ENCODE data around the gene CDKN2D.

CDKN2D gene

GRCh38 chr19:10568826-10569651 lies at the start of gene CDKN2D:
TSS of gene CDKN2D (minus strand) at chr19:10568979. CDS start at chr19:10568653, 326 bp downstream.
- DNase-seq: peak; percentile 99 to 100

- DNase-seq: no peak
Measured at GRCh38 chr19:10617409-10618121, 48.8 kb upstream of the CDKN2D start.

- no peak for DNase-seq
Measured at GRCh38 chr19:10615429-10616023, 46.7 kb upstream of the CDKN2D start.

GRCh38 chr19:10612499-10613119 lies 43.8 kb upstream of the CDKN2D start:
- no peak for DNase-seq

GRCh38 chr19:10611907-10612306 lies 43.1 kb upstream of the CDKN2D start:
- peak in 1 of 2 experiments; percentile 51 for DNase-seq

- no peak for DNase-seq
Measured at GRCh38 chr19:10604460-10604980, 35.7 kb upstream of the CDKN2D start.

- DNase-seq: no peak
Measured at GRCh38 chr19:10603873-10604459, 35.2 kb upstream of the CDKN2D start.

- DNase-seq: no peak
Measured at GRCh38 chr19:10603084-10603872, 34.5 kb upstream of the CDKN2D start.

GRCh38 chr19:10602330-10603083 lies 33.7 kb upstream of the CDKN2D start:
- DNase-seq: peak; percentile 53 to 75

GRCh38 chr19:10601999-10602329 lies 33.2 kb upstream of the CDKN2D start:
- DNase-seq: no peak

GRCh38 chr19:10600149-10600548 lies 31.4 kb upstream of the CDKN2D start:
- no peak for DNase-seq

- DNase-seq: no peak
Measured at GRCh38 chr19:10593820-10594637, 25.2 kb upstream of the CDKN2D start.

GRCh38 chr19:10593148-10593547 lies 24.4 kb upstream of the CDKN2D start:
- DNase-seq: no peak

GRCh38 chr19:10587839-10588150 lies 19.0 kb upstream of the CDKN2D start:
- no peak for DNase-seq

GRCh38 chr19:10587022-10587838 lies 18.5 kb upstream of the CDKN2D start, which contains the start of gene AP1M2:
TSS of gene AP1M2 (minus strand) at chr19:10587312. CDS start at chr19:10587231, 81 bp downstream.
- DNase-seq: no peak

GRCh38 chr19:10586396-10586795 lies 17.6 kb upstream of the CDKN2D start:
- DNase-seq: no peak

GRCh38 chr19:10583036-10583776 lies 14.4 kb upstream of the CDKN2D start:
- DNase-seq: no peak

GRCh38 chr19:10582091-10582490 lies 13.3 kb upstream of the CDKN2D start:
- DNase-seq: no peak

Data from NCI-H524 (cell line).